Endothelial cell of umbilical vein (primary cell): ENCODE measurements around the gene CROCC. TPM values are rescaled to one million over a fixed set of nuclear protein-coding genes. Genes with fewer than 3 reads are reported as not detected.
A peak's percentile ranks its signal among the peaks of the same experiment; 100 is the strongest.
"Not testable (repeated sequence)": the region's sequence is repeated elsewhere in the genome, so short reads cannot be mapped to it uniquely, and the experiment has no call there.

ENCODE experiments used
- BruUV-seq: library from RNA; stranded (reverse); fragments of 400-500 nt; replicated peaks from 2 replicates; lab custom pipeline; 2021; lab: Mats Ljungman, UMichigan
- CTCF ChIA-PET: fragments of 300-600, 350-600 bp; sonication (Branson Sonifier 250); formaldehyde crosslinking; loops from one replicate; lab custom pipeline; 2021; ENCODE audit warnings: antibody characterized with exemption, inconsistent platforms; lab: Charles Lee
- POLR2A ChIA-PET: fragments of 300-600, 350-600 bp; sonication (Branson Sonifier 250); formaldehyde crosslinking; loops from one replicate; lab custom pipeline; 2021; ENCODE audit warnings: antibody characterized with exemption, inconsistent platforms; lab: Charles Lee
- DNase-seq: peaks from one replicate; pipeline ENCODE4 v3.0.0-alpha.2; 2011; ENCODE audit warnings: low read depth, low spot score
- FAIRE-seq: peaks from 2 replicates; lab custom pipeline; 2011; peaks lifted over from hg19 to GRCh38; lab: Jason Lieb, UNC
- H2AFZ ChIP-seq: 2 replicates; pipeline ENCODE4 v1.6.0; 2012; ENCODE audit warnings: low read depth, low read length, control low read depth, inconsistent platforms
- H3K27ac ChIP-seq: 2 replicates; pipeline ENCODE4 v1.5.1; 2011; ENCODE audit warnings: low read depth, mild to moderate bottlenecking, control low read depth, low read length, moderate library complexity; ENCODE audit not compliant: insufficient read depth
- H3K27me3 ChIP-seq, 2 experiments: 2 replicates each; pipeline versions ENCODE4 v1.6.0 to v1.6.1; 2011; ENCODE audit warnings: low read length in 2 of 2, mixed read lengths in 1 of 2; ENCODE audit not compliant: control insufficient read depth in 2 of 2, insufficient read depth in 2 of 2
- H3K36me3 ChIP-seq, 2 experiments: 2 replicates in 1 of 2; 3 replicates in 1 of 2; pipeline ENCODE4 v1.5.1; 2011; ENCODE audit warnings: low read length in 2 of 2, mild to moderate bottlenecking in 1 of 2, moderate library complexity in 1 of 2; ENCODE audit not compliant: control insufficient read depth in 2 of 2, insufficient read depth in 2 of 2; ENCODE audit errors: extremely low read depth in 1 of 2
- H3K4me1 ChIP-seq: 3 replicates; pipeline ENCODE4 v1.5.1; 2011; ENCODE audit warnings: mild to moderate bottlenecking, low read length; ENCODE audit not compliant: control insufficient read depth, insufficient read depth; ENCODE audit errors: extremely low read depth
- H3K4me2 ChIP-seq: 2 replicates; pipeline ENCODE4 v1.6.1; 2011; ENCODE audit warnings: low read length, control low read depth, mixed read lengths; ENCODE audit not compliant: insufficient read depth
- H3K4me3 ChIP-seq, 3 experiments: fragments of 200-600 bp in 1 of 3; sonication (generic), shearing (Covaris generic) in 1 of 3; replicated peaks in 1 of 3; 2 replicates each; pipeline ENCODE4 v1.5.1; 2011 to 2016; ENCODE audit warnings: control low read depth in 3 of 3, low read length in 3 of 3, mild to moderate bottlenecking in 2 of 3, inconsistent platforms in 1 of 3, low read depth in 1 of 3, moderate library complexity in 1 of 3; ENCODE audit not compliant: insufficient read depth in 1 of 3
- H3K79me2 ChIP-seq: 2 replicates; pipeline ENCODE4 v1.6.0; 2012; ENCODE audit warnings: low read length, inconsistent platforms; ENCODE audit not compliant: control insufficient read depth, insufficient read depth
- H3K9ac ChIP-seq: replicated peaks from 2 replicates; pipeline ENCODE3; 2011; ENCODE audit warnings: low read length, control low read depth; ENCODE audit not compliant: insufficient read depth; ENCODE audit errors: extremely low read depth
- H3K9me1 ChIP-seq: replicated peaks from 3 replicates; pipeline ENCODE4 v1.6.0; 2011; ENCODE audit warnings: mild to moderate bottlenecking, low read length; ENCODE audit not compliant: control insufficient read depth, insufficient read depth; ENCODE audit errors: extremely low read depth
- H3K9me3 ChIP-seq: replicated peaks from 2 replicates; pipeline ENCODE4 v1.5.1; 2012; ENCODE audit warnings: low read length, inconsistent platforms; ENCODE audit not compliant: control insufficient read depth, insufficient read depth
- H4K20me1 ChIP-seq: replicated peaks from 2 replicates; pipeline ENCODE3; 2011; ENCODE audit warnings: mild to moderate bottlenecking, low read length; ENCODE audit not compliant: control insufficient read depth, insufficient read depth; ENCODE audit errors: extremely low read depth
- dilution Hi-C: fragments of 300-500 bp; cut with MboI; formaldehyde crosslinking; loops from one replicate; pipeline ENCODE4 v1.15.0; 2019; ENCODE audit warnings: low sequenced_read_pairs; ENCODE audit not compliant: extremely low pct_ligation_motif_present
- intact Hi-C: fragments of 100-400 bp; cut with micrococcal nuclease; formaldehyde crosslinking; loops from one replicate; pipeline ENCODE4 v1.10.0; 2022
- polyA plus RNA-seq, 4 experiments: library from polyadenylated mRNA; depleted of rRNA in 3 of 4; stranded (reverse) in 3 of 4; unstranded in 1 of 4; fragments of >200 nt; gene quantifications; 2 replicates each; pipeline versions ENCODE4 v1.2.1 to v1.2.3, GENCODE V29; 2011 to 2012; ENCODE audit warnings: missing spikeins in 1 of 4
- total RNA-seq: library from RNA; stranded (reverse); gene quantifications from 2 replicates; pipeline ENCODE4 v1.2.3, GENCODE V29; 2021

The CROCC gene
- total and polyA plus RNA-seq, 2 donors (not counting 3 experiments of a cell fraction or from before 2014, with no cell fraction given), result 18.3 to 35.5 TPM

DNA sequence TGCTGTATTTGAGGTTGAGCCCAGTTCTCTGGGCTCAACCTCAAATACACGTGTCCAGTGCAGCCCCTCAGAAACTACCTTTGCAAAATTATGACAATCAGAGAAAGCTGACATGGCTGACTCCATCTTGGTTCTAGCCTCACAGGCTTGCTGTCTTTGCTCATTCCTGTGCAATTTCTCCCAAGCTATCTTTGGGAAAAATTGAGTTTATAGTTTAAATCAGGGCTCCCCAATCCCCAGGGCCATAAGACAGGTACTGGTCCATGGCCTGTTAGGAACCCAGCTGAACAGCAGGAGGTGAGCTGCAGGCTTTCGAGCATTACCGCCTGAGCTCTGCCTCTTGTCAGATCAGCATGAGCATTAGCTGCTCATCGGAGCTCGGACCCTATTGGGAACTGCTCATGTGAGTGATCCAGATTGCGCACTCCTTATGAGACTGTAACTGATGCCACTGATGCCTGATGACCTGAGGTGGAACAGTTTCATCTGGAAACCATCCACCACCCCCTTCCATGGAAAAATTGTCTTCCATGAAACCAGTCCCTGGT is 28.7 kb upstream of the CROCC start:
- peaks cover 18% of the 10 kb centered on the region for H3K4me1 ChIP-seq
- BruUV-seq, H3K36me3 ChIP-seq, H4K20me1 ChIP-seq, H3K9ac ChIP-seq, dilution Hi-C loops, FAIRE-seq, H3K4me2 ChIP-seq, H3K9me1 ChIP-seq, H2AFZ ChIP-seq, H3K27me3 ChIP-seq, H3K27ac ChIP-seq, H3K79me2 ChIP-seq, DNase-seq, POLR2A ChIA-PET, H3K4me3 ChIP-seq, intact Hi-C loops, H3K9me3 ChIP-seq: not testable (repeated sequence)
- CTCF ChIA-PET, result interaction anchor here (0.7 kb wide), 1 partner anchor 9 kb away, joined by 3 read pairs; no protein-coding TSS in a partner anchor

DNA sequence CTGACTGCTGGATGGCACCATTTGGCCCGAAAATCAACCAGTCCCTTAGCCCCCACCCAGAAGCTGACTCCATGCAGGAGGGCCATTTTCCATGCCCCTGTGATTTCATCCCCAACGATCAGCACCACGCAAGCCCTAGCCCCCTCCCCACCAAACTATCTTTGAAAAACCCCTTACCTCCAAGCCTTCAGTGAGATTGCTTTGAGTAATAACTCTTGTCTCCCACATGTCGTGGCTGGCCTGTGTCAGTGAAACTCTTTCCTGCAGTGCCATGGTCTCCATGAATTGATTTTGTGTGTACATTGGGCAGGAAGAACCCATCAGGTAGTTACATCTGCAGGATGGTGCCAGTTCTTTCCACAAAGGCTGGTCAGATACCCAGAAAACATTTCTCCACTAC is 27.9 kb upstream of the CROCC start:
- dilution Hi-C loops, FAIRE-seq, BruUV-seq: not testable (repeated sequence)

GRCh38 chr1:16894338-16894737 is 27.4 kb upstream of the CROCC start:
- BruUV-seq, POLR2A ChIA-PET, H2AFZ ChIP-seq, FAIRE-seq, H3K9me1 ChIP-seq, H4K20me1 ChIP-seq, DNase-seq, H3K36me3 ChIP-seq, dilution Hi-C loops, H3K9me3 ChIP-seq, H3K9ac ChIP-seq, H3K27me3 ChIP-seq, intact Hi-C loops, H3K4me2 ChIP-seq, CTCF ChIA-PET, H3K79me2 ChIP-seq, H3K27ac ChIP-seq, H3K4me3 ChIP-seq: not testable (repeated sequence)
- H3K4me1 ChIP-seq, result peaks cover 12% of the 10 kb centered on the region

More for the DNA sequence above, 27.9 kb upstream of the CROCC start:
- H3K4me2 ChIP-seq, DNase-seq, H3K27me3 ChIP-seq, H3K9ac ChIP-seq, H4K20me1 ChIP-seq, H3K27ac ChIP-seq, H3K36me3 ChIP-seq, H3K4me3 ChIP-seq, H2AFZ ChIP-seq, H3K9me3 ChIP-seq, intact Hi-C loops, POLR2A ChIA-PET, H3K9me1 ChIP-seq, H3K79me2 ChIP-seq, CTCF ChIA-PET: not testable (repeated sequence)
- H3K4me1 ChIP-seq, result peaks cover 15% of the 10 kb centered on the region

- H3K27me3 ChIP-seq, H3K9ac ChIP-seq, H3K4me1 ChIP-seq, H3K27ac ChIP-seq, H3K36me3 ChIP-seq, intact Hi-C loops, CTCF ChIA-PET, H3K9me3 ChIP-seq, dilution Hi-C loops, FAIRE-seq, H4K20me1 ChIP-seq, H3K79me2 ChIP-seq, H3K9me1 ChIP-seq, POLR2A ChIA-PET: not testable (repeated sequence)
- TSS peak; percentile 96 for BruUV-seq
- Histone ChIP-seq H3K4me2 (peak overlapping the region; percentile 76), H2AFZ (peak overlapping the region; percentile 60), H3K4me3 (peak overlapping the region in 2 of 3 experiments; percentile 14 to 30)
- peak; percentile 64 for DNase-seq
These were observed 26.5 kb upstream of the CROCC start for GRCh38 chr1:16895233-16895597.
